Measurements from ENCODE around the gene STYXL2. TPM values are rescaled to one million over a fixed set of nuclear protein-coding genes. Genes with fewer than 3 reads are reported as not detected.

STYXL2 gene
- total and polyA plus RNA-seq, 2 of the 8 experiments (the other 6 are each of a cell fraction or from before 2014, with no cell fraction given), result 0.09 to 0.22 TPM

DNA sequence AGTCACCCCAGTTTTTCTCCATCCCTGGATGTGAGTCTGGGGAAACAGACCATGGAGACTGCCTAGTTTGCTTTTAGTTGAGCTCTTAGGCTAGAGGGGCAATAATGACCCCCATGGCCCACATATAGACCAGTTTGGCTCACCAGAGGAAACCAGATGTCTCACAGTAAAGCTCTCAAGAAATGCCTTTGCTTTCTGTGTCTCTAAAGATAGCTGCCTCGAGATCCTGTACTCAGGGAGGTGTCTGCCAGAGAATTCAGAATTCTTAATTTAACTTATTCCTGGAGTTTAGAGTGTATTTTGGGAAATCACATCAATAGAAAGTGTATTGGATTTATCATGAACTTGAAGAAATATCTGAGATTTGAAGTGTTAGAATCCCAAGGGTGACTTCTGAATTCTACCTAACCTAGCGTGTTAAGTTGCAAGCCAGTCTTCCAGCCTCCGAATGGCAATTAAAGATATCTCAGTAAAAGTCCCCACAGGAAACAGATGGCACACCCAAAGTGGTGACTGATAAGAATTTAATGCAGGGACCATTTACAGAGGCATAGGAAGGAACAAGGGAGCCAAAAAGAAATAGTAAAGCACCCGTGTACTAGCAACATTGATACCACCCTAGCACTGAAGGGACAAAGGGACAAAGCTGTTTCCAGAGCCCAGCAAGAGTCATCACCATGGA is 37.1 kb downstream of the STYXL2 start:
- CTCF ChIA-PET (ENCODE audit: partially characterized antibody), result interaction anchor here (0.6 to 1.2 kb wide), 8 partner anchors 38 to 939 kb away, joined by 3 to 5 read pairs (median 3); no protein-coding TSS in a partner anchor
- no peak overlapping the region for H3K56ac ChIP-seq (replicated peaks; ENCODE audit: insufficient read length, low read depth, low read length)
- no peak overlapping the region for H2AK5ac ChIP-seq (ENCODE audit: low read depth, low read length)
- peaks cover under 1 to 2% (median 1%) of the 10 kb centered on the region in 4 experiments; a peak in 5 of 7 replicates for H3K4me1 ChIP-seq (replicated peaks in 1 of 4; ENCODE audit: control insufficient read depth in 3 of 4, insufficient read depth in 4 of 4, low read length in 3 of 4)
- DNase-seq (ENCODE audit: low read depth in 1 of 2, low spot score in 2 of 2), result no peak
- H2BK12ac ChIP-seq (ENCODE audit: low read depth, low read length), result no peak overlapping the region
- no peaks in the 10 kb centered on the region for H3K36me3 ChIP-seq (ENCODE audit: control insufficient read depth in 2 of 4, insufficient read depth in 4 of 4, low read length in 3 of 4)
- H2BK15ac ChIP-seq (ENCODE audit: low read length), result no peak overlapping the region
- H3K79me1 ChIP-seq (ENCODE audit: low read depth, low read length), result no peaks in the 10 kb centered on the region
- H3K27me3 ChIP-seq (replicated peaks in 1 of 4; ENCODE audit: control insufficient read depth in 3 of 4, extremely low read depth in 1 of 4, insufficient read depth in 3 of 4, low read length in 3 of 4), result no peaks in the 10 kb centered on the region
- no peak overlapping the region for H2AFZ ChIP-seq (ENCODE audit: low read length)
- TF ChIP-seq JUND (IDR thresholded peaks at IDR 0.05; ENCODE audit: low read length) (no peak), RXRA (IDR thresholded peaks at IDR 0.05; ENCODE audit: insufficient read depth, low read depth, low read length) (no peak), SP4 (IDR thresholded peaks at IDR 0.05; ENCODE audit: low read length) (no peak), MAFK (IDR thresholded peaks at IDR 0.05; ENCODE audit: low read depth, low read length) (no peak), SP2 (IDR thresholded peaks at IDR 0.05; ENCODE audit: low read length) (no peak), KDM4A (IDR thresholded peaks at IDR 0.05; ENCODE audit: low read depth, low read length, severe bottlenecking) (no peak)
- H3K23me2 ChIP-seq (ENCODE audit: low read depth, low read length), result no peaks in the 10 kb centered on the region
- no peak overlapping the region for H4K8ac ChIP-seq (ENCODE audit: extremely low read depth, insufficient read depth, low read length)
- H3K18ac ChIP-seq (ENCODE audit: extremely low read depth, low read length), result no peak overlapping the region
- H3K79me2 ChIP-seq (ENCODE audit: control insufficient read depth in 1 of 2, insufficient read depth in 2 of 2, low read length in 2 of 2), result no peaks in the 10 kb centered on the region
- H3K9me3 ChIP-seq (ENCODE audit: insufficient read depth in 2 of 2, low read depth in 1 of 2, low read length in 1 of 2), result no peaks in the 10 kb centered on the region
- H4K91ac ChIP-seq (replicated peaks; ENCODE audit: insufficient read length, low read length), result no peak overlapping the region
- POLR2A ChIA-PET (ENCODE audit: partially characterized antibody), result interaction anchor here (0.8 to 1.3 kb wide), 2 partner anchors 41 to 89 kb away, joined by 3 to 4 read pairs; partner anchors contain the start of genes GPA33 and POU2F1
- no peak overlapping the region for H3K14ac ChIP-seq (ENCODE audit: insufficient read length)
- H3K4me3 ChIP-seq (ENCODE audit: extremely low read depth in 1 of 4, insufficient read depth in 2 of 4, low read depth in 3 of 4, low read length in 4 of 4), result no peak overlapping the region
- no peak overlapping the region for H3K4ac ChIP-seq (replicated peaks; ENCODE audit: insufficient read length, low read depth, low read length)
- no peak overlapping the region for H3K23ac ChIP-seq (ENCODE audit: insufficient read length)
- no peak overlapping the region for H3K27ac ChIP-seq (ENCODE audit: low read depth, low read length)
- no peak for FAIRE-seq
- H3K9ac ChIP-seq (replicated peaks in 1 of 4; ENCODE audit: extremely low read depth in 1 of 4, low read depth in 3 of 4, low read length in 3 of 4), result no peak overlapping the region
- WGBS, 2 experiments (ENCODE audit: extremely low coverage in 1 of 2, insufficient coverage in 1 of 2, insufficient read length in 1 of 2, insufficient replicate concordance in 2 of 2, low coverage in 1 of 2, low lambda C conversion rate in 2 of 2, missing lambda C conversion rate in 1 of 2), result 89% methylated on average over 4 of the region's 4 CpGs; no CpG with 5 or more reads in 1 of the 2 experiments
- H2BK20ac ChIP-seq (ENCODE audit: low read length), result no peak overlapping the region
- no peak overlapping the region for H2BK5ac ChIP-seq (ENCODE audit: low read depth, low read length)
- no peaks in the 10 kb centered on the region for H4K20me1 ChIP-seq (replicated peaks in 1 of 2; ENCODE audit: control insufficient read depth in 1 of 2, insufficient read depth in 2 of 2, low read length in 2 of 2)
- no peak overlapping the region for H4K5ac ChIP-seq (ENCODE audit: insufficient read length, low read depth, low read length)
- H3K4me2 ChIP-seq (ENCODE audit: insufficient read depth in 1 of 2, low read depth in 2 of 2, low read length in 2 of 2), result no peak overlapping the region
- H2BK120ac ChIP-seq (replicated peaks; ENCODE audit: low read depth, low read length), result no peak overlapping the region
